Measurements from ENCODE around the gene HSD17B3.
"Not testable (repeated sequence)": the region's sequence is repeated elsewhere in the genome, so short reads cannot be mapped to it uniquely, and the experiment has no call there.

The HSD17B3 gene

GRCh38 chr9:96306958-96307357 lies 5.0 kb upstream of the HSD17B3 start:
- not testable (repeated sequence) for DNase-seq (ENCODE audit: low read depth in 2 of 2)

GRCh38 chr9:96305171-96305570 lies 3.2 kb upstream of the HSD17B3 start:
- DNase-seq (ENCODE audit: low read depth in 2 of 2): no peak

DNA sequence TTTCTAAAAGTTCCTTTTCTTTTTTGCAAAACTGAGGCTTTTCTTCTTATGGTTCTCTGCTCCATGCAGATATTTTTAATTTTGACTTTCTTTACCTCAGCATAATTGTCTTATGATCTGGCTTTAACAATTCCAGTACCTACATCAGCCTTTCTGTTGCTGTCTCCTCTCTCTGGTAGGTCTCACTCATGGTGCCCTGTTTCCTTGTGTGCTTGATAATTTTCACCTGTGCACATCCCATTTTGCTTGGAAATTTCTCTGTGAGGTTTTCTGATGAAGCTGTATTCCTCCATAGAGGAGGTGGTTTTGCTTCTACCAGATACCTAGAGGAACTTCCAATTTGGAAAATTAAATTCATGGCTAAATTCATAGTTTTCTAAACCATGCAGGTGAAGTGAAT lies 2.3 kb upstream of the HSD17B3 start:
- no peak for DNase-seq (ENCODE audit: low read depth in 2 of 2)

DNA sequence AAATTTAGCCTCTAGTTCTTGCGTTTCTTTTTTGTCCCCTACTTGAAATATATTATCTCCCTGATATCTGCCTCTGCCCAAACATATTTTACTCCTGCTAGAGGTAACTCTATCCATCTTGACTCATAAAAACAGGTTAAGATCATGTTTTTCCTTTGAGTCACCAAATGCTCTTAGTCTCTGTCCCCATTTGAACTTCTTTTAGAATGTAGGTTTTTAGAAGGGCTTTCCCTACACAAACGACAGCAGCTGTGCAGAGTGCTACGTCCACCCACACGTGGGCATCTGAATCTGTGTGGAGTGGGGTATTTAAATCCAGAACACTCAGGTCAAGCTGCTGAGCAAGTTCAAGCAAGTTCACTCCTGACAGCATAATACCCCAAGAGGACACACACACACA lies 2.2 kb downstream of the HSD17B3 start:
- no peak for DNase-seq (ENCODE audit: low read depth in 2 of 2)

DNA sequence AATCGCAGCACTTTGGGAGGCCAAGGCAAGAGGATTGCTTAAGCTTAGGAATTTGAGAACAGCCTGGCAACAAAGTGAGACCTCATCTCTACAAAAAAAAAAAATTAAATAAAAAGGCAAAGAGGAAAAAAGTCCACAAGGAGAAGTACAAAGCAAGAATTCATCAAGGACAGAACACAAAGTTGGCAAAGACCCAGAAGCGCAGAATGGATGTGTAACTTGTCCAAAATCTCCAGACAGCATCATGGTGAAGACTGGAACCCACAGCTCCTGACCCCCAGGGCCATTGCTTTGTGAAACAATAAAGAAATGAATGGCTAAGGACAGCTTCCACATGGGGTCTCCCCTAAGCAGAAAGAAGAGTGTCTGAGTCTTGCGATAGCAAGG lies 7.8 kb downstream of the HSD17B3 start:
- no peak for DNase-seq (ENCODE audit: low read depth in 2 of 2)

- DNase-seq (ENCODE audit: low read depth in 2 of 2): no peak
These were observed 8.3 kb downstream of the HSD17B3 start for GRCh38 chr9:96293498-96294158.

- no peak for DNase-seq (ENCODE audit: low read depth in 2 of 2)
These were observed 12.6 kb downstream of the HSD17B3 start for GRCh38 chr9:96289392-96289791.

DNA sequence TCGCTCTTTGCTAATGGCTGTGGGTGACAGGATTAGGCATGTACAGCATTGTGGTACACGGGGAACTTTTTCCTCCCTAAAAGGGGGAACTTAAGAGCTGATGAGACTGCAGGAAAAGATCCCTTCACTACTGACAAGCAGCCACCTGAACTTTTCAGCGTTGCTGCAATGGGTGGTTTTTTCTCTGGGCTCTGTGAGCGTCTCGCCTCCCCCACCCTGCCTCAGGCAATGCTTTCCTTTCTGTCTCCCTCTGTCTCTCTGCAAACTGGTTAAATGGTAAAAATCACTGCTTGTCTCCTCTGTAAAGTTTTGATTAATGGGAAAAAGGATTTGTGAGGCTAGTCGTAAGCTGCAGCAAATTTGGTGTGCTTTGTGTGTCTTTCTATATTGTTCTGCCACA lies 20.3 kb downstream of the HSD17B3 start:
- DNase-seq (ENCODE audit: low read depth in 2 of 2): no peak

- no peak for DNase-seq (ENCODE audit: low read depth in 2 of 2)
These were observed 22.0 kb downstream of the HSD17B3 start for GRCh38 chr9:96279932-96280331.

DNA sequence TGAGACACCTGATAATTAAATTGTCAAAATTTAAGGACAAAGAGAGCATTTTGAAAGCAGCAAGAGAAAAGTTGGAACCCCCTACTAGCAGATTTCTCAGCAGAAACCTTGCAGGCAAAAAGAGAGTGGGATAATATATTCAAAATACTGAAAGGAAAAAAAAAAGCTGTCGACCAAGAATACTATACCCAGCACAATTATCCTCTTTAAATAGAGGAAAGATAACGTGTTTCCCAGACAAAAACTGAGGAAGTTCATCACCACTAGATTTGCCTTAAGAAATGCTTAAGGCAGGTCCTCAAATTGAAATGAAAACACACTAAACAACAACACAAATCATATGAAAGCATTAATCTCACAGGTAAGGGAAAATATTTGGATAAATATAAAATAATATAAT lies 27.0 kb downstream of the HSD17B3 start:
- DNase-seq (ENCODE audit: low read depth in 2 of 2): no peak

DNA sequence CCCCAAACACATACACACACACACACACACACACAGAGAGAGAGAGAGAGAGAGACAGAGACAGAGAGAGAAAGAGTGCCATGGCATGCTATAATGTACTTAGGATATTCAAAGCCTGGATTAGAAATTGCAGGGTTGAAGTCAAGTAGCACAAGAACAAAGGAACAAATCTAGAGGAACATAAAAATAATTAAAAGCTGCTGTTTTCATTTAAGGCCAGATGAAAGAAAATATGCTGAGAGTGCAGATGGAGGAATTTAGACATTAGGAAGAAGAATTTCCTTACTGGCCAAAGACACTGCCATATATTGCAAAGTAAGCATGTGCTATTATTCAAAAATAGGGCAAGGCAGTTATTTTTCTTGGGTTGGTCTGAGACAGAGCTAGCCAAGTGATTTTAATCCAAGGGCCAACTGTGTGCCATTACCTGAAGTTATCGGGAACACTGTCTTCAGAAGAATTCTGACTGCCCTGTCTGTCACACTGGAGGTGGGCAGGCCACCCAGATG lies 31.7 kb downstream of the HSD17B3 start:
- DNase-seq (ENCODE audit: low read depth in 2 of 2): no peak

DNA sequence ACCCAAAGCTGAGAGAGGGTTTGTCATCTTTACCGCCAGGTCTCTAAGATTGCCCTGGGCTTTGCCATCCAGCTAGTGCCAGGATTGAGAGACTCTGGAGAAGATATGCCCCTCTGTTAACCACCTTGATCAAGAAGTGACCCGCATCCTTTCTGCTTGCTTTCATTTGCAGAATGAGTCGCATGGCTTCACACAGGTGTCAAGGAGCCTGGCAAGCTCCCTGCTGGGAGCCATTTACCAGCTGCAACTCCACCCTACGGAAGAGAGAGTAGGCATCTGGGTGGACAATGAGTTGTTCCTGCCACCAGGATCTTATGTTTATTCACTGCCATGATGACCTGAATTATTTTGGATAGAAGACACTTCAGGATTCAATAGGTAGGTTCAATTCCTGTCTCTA lies 43.0 kb downstream of the HSD17B3 start:
- DNase-seq (ENCODE audit: low read depth in 2 of 2): no peak

DNA sequence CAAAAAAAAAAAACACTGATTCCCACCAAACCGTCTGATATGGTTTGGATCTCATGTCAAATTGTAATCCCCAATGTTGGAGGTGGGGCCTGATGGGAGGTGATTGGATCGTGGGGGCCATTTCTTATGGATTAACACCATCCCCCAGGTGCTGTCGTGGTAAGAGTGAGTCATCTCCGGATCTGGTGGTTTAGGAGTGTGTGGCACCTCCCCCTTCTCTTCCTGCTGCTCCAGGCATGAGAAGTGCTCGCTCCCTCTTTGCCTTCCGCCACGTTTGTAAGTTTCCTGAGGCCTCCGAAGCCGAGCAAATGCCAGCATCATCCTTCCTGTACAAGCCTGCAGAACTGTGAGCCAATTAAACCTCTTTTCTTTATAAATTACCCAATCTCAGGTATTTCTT lies 45.2 kb downstream of the HSD17B3 start:
- no peak for DNase-seq (ENCODE audit: low read depth in 2 of 2)

DNA sequence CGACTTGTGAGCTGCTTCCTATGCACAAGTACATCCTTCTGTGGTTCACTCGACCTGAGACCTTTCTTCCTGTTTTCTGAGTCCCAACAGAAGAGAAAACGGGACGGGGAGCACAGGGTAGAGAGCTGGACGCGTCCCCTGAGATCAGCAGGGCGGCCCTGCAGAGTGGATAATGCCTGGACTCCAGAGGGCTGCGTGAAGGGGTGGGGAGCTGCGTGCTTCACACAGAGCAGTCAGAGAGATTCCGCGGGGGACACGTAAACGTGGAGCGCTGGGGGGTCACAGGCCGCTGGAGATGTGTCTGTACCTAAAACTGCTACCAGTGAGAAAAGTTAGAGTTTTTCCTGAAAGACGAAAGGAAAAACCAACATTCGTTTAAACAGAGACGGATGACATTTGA lies 46.3 kb downstream of the HSD17B3 start:
- no peak for DNase-seq (ENCODE audit: low read depth in 2 of 2)

DNA sequence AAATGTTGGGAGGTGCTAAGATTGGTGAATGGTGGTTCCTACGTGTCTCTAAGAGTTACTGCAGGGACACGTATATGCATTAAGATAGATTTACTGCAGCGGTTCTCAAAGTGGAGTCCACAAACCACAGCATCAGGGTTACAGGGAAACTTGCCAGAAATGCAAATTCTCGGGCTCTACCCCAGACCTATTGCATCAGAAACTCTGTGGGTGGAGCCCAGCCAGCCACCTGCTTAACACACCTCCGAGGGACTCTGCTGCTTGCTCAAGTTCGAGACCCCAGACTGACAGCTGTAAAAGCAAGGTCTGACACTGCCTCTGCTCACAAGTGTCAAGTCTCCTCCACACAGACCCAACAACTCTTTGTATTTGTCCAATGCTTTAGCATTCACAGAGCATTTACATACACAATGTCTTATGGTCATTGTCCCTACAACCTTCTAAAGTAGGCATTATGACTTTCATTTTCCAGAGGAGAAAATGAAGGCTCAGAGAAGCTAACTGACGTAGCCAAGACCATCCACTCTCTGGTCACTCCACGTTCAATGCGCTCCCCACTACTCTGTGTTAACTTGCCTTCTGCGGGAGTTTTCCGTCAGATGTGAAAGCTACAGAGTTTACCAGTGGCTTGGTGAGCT lies 48.8 kb downstream of the HSD17B3 start:
- no peak for DNase-seq (ENCODE audit: low read depth in 2 of 2)

DNA sequence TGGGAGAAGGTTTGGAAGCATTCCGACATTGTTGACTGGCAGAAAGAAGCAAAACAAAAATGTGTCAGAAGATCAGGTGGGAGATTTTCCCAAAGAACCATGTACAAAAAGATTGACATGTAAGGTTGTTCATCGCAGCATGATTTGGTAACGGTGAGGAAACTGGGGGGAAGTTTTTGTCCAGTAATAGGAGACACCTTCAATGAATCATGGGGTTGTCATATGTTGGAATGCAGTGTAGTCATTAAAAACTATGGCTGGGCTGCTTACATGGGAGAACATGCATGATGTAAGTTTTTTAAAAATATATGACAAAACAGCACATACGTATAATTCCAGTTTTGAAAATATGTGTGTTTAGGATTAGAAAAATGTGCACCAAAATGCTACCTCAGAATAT lies 50.5 kb downstream of the HSD17B3 start:
- DNase-seq (ENCODE audit: low read depth in 2 of 2): no peak

DNA sequence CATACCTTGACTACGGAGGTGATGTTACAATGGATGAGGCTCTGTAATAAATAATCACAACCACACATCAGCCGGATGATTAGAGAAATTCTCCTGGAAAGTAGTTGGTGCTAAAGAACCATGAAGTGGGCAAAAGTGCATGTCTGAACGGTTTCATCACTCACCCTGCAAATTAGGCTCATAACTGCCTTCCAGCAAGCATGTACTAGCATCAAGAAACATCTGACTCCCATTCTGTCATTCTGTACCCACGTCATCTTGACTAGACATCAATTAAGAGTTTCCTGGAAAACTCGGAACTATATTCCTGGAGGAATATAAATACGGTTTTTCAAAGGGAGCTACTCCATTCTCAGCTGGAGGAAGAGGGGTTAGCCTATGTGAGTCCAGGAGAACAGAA lies 52.2 kb downstream of the HSD17B3 start:
- DNase-seq (ENCODE audit: low read depth in 2 of 2): no peak

GRCh38 chr9:96246267-96246671 lies 55.7 kb downstream of the HSD17B3 start:
- DNase-seq (ENCODE audit: low read depth in 2 of 2): no peak

GRCh38 chr9:96245399-96245798 lies 56.6 kb downstream of the HSD17B3 start:
- no peak for DNase-seq (ENCODE audit: low read depth in 2 of 2)

DNA sequence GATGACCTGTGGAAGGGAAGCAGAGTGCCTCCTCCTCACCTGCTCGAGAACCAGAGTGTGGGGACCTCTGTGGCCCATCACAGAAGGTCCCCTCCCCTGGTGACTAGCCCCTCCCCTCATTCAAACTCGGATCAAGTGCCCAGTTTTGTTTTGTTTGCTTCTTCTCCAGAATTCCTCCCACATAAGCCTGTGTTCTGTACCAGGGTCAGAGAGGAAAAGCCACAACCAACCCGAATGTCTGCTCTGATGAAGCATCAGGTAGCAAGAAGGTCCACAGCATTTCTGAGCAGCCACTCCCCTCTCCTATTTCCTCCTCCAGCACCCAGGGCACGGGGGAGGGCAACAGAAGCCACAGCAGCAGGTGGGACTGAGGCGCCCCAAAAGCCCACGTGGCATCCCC lies 58.2 kb downstream of the HSD17B3 start:
- DNase-seq (ENCODE audit: low read depth in 2 of 2): no peak

DNA sequence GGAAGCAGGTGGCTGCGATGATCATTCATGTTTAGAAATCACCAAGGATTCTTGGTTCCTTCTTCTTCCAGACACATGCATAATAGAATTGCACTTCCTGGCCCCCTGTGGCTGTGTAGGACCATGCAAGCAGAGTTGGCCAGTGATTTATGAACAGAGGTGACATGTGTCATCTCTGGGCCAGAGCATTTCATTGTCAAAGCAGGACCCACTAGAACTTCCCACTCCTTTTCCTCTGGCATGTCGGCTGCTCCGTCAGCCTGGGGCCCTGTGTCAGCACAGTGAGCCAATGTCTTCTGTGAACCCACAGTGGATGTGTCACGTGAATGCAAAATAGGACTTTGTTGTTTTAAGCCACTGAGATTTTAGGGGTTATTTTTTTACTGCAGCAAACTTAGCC lies 59.2 kb downstream of the HSD17B3 start:
- no peak for DNase-seq (ENCODE audit: low read depth in 2 of 2)

- DNase-seq (ENCODE audit: low read depth in 2 of 2): no peak
These were observed 60.6 kb downstream of the HSD17B3 start for GRCh38 chr9:96241391-96241809.

GRCh38 chr9:96236854-96237550 lies 65.0 kb downstream of the HSD17B3 start:
- no peak for DNase-seq (ENCODE audit: low read depth in 2 of 2)

All from activated CD8-positive, alpha-beta memory T cell treated with anti-CD3 and anti-CD28 coated beads for 4 hours (primary cell).